H9 (cell line): ENCODE results near the gene MIPOL1. TPM values are rescaled to one million over a fixed set of nuclear protein-coding genes. Genes with fewer than 3 reads are reported as not detected.

Source experiments
- DNase-seq: peaks from one replicate; pipeline ENCODE4 v3.0.0-alpha.2; 2017
- H2AFZ ChIP-seq: one replicate; pipeline ENCODE4 v1.6.1; 2013; ENCODE audit warnings: mild to moderate bottlenecking, low read length, control low read depth, moderate library complexity
- H2AK5ac ChIP-seq: 2 replicates; pipeline ENCODE4 v1.6.1; 2013; ENCODE audit warnings: low read length, control low read depth, mixed read lengths; ENCODE audit not compliant: insufficient read length
- H2BK120ac ChIP-seq: one replicate; pipeline ENCODE4 v1.6.1; 2013; ENCODE audit warnings: low read depth, mild to moderate bottlenecking, low read length, control low read depth, inconsistent platforms; ENCODE audit not compliant: poor library complexity, severe bottlenecking
- H2BK12ac ChIP-seq: 2 replicates; pipeline ENCODE4 v1.6.1; 2013; ENCODE audit warnings: low read length, control low read depth, mixed read lengths, low read depth; ENCODE audit not compliant: insufficient read length
- H2BK15ac ChIP-seq: 2 replicates; pipeline ENCODE4 v1.6.1; 2013; ENCODE audit warnings: low read depth, low read length, control low read depth
- H2BK20ac ChIP-seq: one replicate; pipeline ENCODE4 v1.6.1; 2013; ENCODE audit warnings: low read depth, mild to moderate bottlenecking, low read length, control low read depth, inconsistent platforms; ENCODE audit not compliant: poor library complexity, severe bottlenecking
- H2BK5ac ChIP-seq: 2 replicates; pipeline ENCODE4 v1.6.1; 2013; ENCODE audit warnings: low read length, control low read depth, mixed read lengths; ENCODE audit not compliant: insufficient read length
- H3K14ac ChIP-seq: 2 replicates; pipeline ENCODE4 v1.6.1; 2013; ENCODE audit warnings: low read length, control low read depth; ENCODE audit not compliant: insufficient read depth
- H3K18ac ChIP-seq: 2 replicates; pipeline ENCODE4 v1.6.1; 2013; ENCODE audit warnings: low read depth, mild to moderate bottlenecking, mixed read lengths, low read length, control low read depth; ENCODE audit not compliant: insufficient read length
- H3K23ac ChIP-seq: 2 replicates; pipeline ENCODE4 v1.6.1; 2013; ENCODE audit warnings: low read length, control low read depth, mixed read lengths, low read depth; ENCODE audit not compliant: insufficient read length
- H3K23me2 ChIP-seq: 2 replicates; pipeline ENCODE4 v1.6.1; 2013; ENCODE audit warnings: low read depth, mild to moderate bottlenecking, mixed read lengths, low read length, control low read depth; ENCODE audit not compliant: insufficient read length, poor library complexity, severe bottlenecking
- H3K27ac ChIP-seq: 2 replicates; pipeline ENCODE4 v1.5.1; 2013; ENCODE audit warnings: low read length, control low read depth, mixed read lengths, low read depth; ENCODE audit not compliant: insufficient read length
- H3K27me3 ChIP-seq: 2 replicates; pipeline ENCODE4 v1.6.1; 2013; ENCODE audit warnings: low read length, control low read depth, inconsistent platforms; ENCODE audit not compliant: insufficient read depth
- H3K4ac ChIP-seq: 2 replicates; pipeline ENCODE4 v1.6.1; 2013; ENCODE audit warnings: low read depth, mild to moderate bottlenecking, control low read depth, inconsistent platforms, low read length, moderate library complexity
- H3K4me1 ChIP-seq: 2 replicates; pipeline ENCODE4 v1.6.1; 2013; ENCODE audit warnings: low read length, control low read depth, inconsistent platforms; ENCODE audit not compliant: insufficient read depth
- H3K4me2 ChIP-seq: 2 replicates; pipeline ENCODE4 v1.6.1; 2013; ENCODE audit warnings: low read length, control low read depth, mixed read lengths; ENCODE audit not compliant: insufficient read length, insufficient read depth
- H3K56ac ChIP-seq: 2 replicates; pipeline ENCODE4 v1.6.1; 2013; ENCODE audit warnings: low read depth, mild to moderate bottlenecking, mixed read lengths, low read length, control low read depth; ENCODE audit not compliant: insufficient read length
- H3K79me1 ChIP-seq: 2 replicates; pipeline ENCODE4 v1.6.1; 2013; ENCODE audit warnings: low read depth, mild to moderate bottlenecking, moderate library complexity, low read length, control low read depth, inconsistent platforms; ENCODE audit not compliant: insufficient read depth, poor library complexity, severe bottlenecking
- H3K79me2 ChIP-seq: 2 replicates; pipeline ENCODE4 v1.6.1; 2013; ENCODE audit warnings: low read length, control low read depth, inconsistent platforms; ENCODE audit not compliant: insufficient read depth
- H3K9ac ChIP-seq: 2 replicates; pipeline ENCODE4 v1.6.1; 2013; ENCODE audit warnings: low read length, control low read depth, mixed read lengths; ENCODE audit not compliant: insufficient read length; ENCODE audit errors: extremely low read depth
- H3K9me3 ChIP-seq: one replicate; pipeline ENCODE4 v1.6.1; 2013; ENCODE audit warnings: low read depth, low read length, inconsistent platforms; ENCODE audit not compliant: control insufficient read depth
- H3T11ph ChIP-seq: one replicate; pipeline ENCODE4 v1.6.1; 2013; ENCODE audit warnings: mild to moderate bottlenecking, low read length, control low read depth, inconsistent platforms
- H4K20me1 ChIP-seq: one replicate; pipeline ENCODE4 v1.6.1; 2013; ENCODE audit not compliant: control insufficient read depth, insufficient read length, insufficient read depth
- H4K5ac ChIP-seq: 2 replicates; pipeline ENCODE4 v1.6.1; 2013; ENCODE audit warnings: low read depth, mild to moderate bottlenecking, mixed read lengths, low read length, control low read depth; ENCODE audit not compliant: insufficient read length
- H4K8ac ChIP-seq: replicated peaks from 2 replicates; pipeline ENCODE4 v1.6.1; 2013; ENCODE audit warnings: low read length, control low read depth, mixed read lengths, low read depth; ENCODE audit not compliant: insufficient read length
- H4K91ac ChIP-seq: 2 replicates; pipeline ENCODE4 v1.6.1; 2013; ENCODE audit warnings: low read depth, mild to moderate bottlenecking, moderate library complexity, mixed read lengths, low read length, control low read depth; ENCODE audit not compliant: insufficient read length
- H3K27ac Mint-ChIP-seq, 3 experiments: 2 replicates in 2 of 3; 3 replicates in 1 of 3; pipeline ENCODE4 v1.8.0; 2020 to 2021; ENCODE audit warnings: mixed read lengths in 3 of 3, mild to moderate bottlenecking in 1 of 3, moderate library complexity in 1 of 3
- H3K27me3 Mint-ChIP-seq: 2 replicates; pipeline ENCODE4 v1.8.0; 2021; ENCODE audit warnings: low read depth, mild to moderate bottlenecking, moderate library complexity, mixed read lengths
- H3K36me3 Mint-ChIP-seq, 3 experiments: 2 replicates in 2 of 3; 3 replicates in 1 of 3; pipeline ENCODE4 v1.8.0; 2020 to 2021; ENCODE audit warnings: low read depth in 3 of 3, mixed read lengths in 3 of 3; ENCODE audit not compliant: insufficient read depth in 1 of 3
- H3K4me1 Mint-ChIP-seq, 2 experiments: 2 replicates each; pipeline ENCODE4 v1.8.0; 2020; ENCODE audit warnings: mixed read lengths in 2 of 2
- H3K4me3 Mint-ChIP-seq, 2 experiments: 2 replicates in 1 of 2; 3 replicates in 1 of 2; pipeline ENCODE4 v1.8.0; 2020 to 2021; ENCODE audit warnings: mild to moderate bottlenecking in 2 of 2, mixed read lengths in 2 of 2, moderate library complexity in 1 of 2
- H3K9me3 Mint-ChIP-seq, 2 experiments: 2 replicates in 1 of 2; 3 replicates in 1 of 2; pipeline ENCODE4 v1.8.0; 2020; ENCODE audit warnings: mild to moderate bottlenecking in 2 of 2, mixed read lengths in 2 of 2, moderate library complexity in 1 of 2
- CTCF ChIP-seq: fragments of 200-600 bp; sonication (generic); conservative IDR thresholded peaks from 3 replicates; pipeline ENCODE4 v1.8.0; 2021; ENCODE audit warnings: antibody characterized with exemption, mild to moderate bottlenecking
- WGBS: extraction: QIAGEN DNeasy Blood & Tissue Kit; methylation state at CpG from one replicate; pipeline ENCODE4 v1.1.7; 2013; ENCODE audit warnings: missing lambda C conversion rate, low lambda C conversion rate, mixed read lengths; ENCODE audit not compliant: insufficient read length; ENCODE audit errors: extremely low coverage; 5-methylcytosine and 5-hydroxymethylcytosine counted together
- total RNA-seq: library from RNA; stranded (reverse); gene quantifications from 2 replicates; pipeline ENCODE4 v1.2.1, GENCODE V29; 2021

The MIPOL1 gene
- total RNA-seq, 1 experiment from 2014 or later: 15.6 TPM

GRCh38 chr14:37279818-37280217 is 82.1 kb downstream of the MIPOL1 start:
- H3K27ac Mint-ChIP-seq: no peak overlapping the region
- no peak overlapping the region for H3K14ac ChIP-seq

More at GRCh38 chr14:37279818-37280217, 82.1 kb downstream of the MIPOL1 start:
- no peak overlapping the region for H4K5ac ChIP-seq
- no peaks in the 10 kb centered on the region for H4K20me1 ChIP-seq
- H3K18ac ChIP-seq: no peak overlapping the region
- no peaks in the 10 kb centered on the region for H3K79me2 ChIP-seq
- no peaks in the 10 kb centered on the region for H3K9me3 ChIP-seq
- no peak overlapping the region for H3K4ac ChIP-seq
- no peaks in the 10 kb centered on the region for H3K79me1 ChIP-seq
- no CpG with 5 or more reads among the region's 2 CpGs for WGBS
- no peak overlapping the region for H3T11ph ChIP-seq
- no peak overlapping the region for H2AK5ac ChIP-seq
- H2BK5ac ChIP-seq: no peak overlapping the region
- no peak for DNase-seq
- H3K4me2 ChIP-seq: no peak overlapping the region
- no peak overlapping the region for H3K23ac ChIP-seq
- no peak overlapping the region for H2BK20ac ChIP-seq
- H3K9ac ChIP-seq: no peak overlapping the region
- no peak overlapping the region for H3K27ac ChIP-seq
- Mint-ChIP-seq H3K27me3 (no peaks in the 10 kb centered on the region), H3K4me1 (no peaks in the 10 kb centered on the region), H3K36me3 (no peaks in the 10 kb centered on the region; a peak in 1 of 7 replicates), H3K9me3 (no peaks in the 10 kb centered on the region), H3K4me3 (no peak overlapping the region)
- H4K91ac ChIP-seq: no peak overlapping the region
- no peak for TF ChIP-seq CTCF
- no peak overlapping the region for H2BK120ac ChIP-seq
- H2AFZ ChIP-seq: no peak overlapping the region
- H4K8ac ChIP-seq: no peak overlapping the region
- no peaks in the 10 kb centered on the region for H3K4me1 ChIP-seq
- no peak overlapping the region for H2BK15ac ChIP-seq
- no peak overlapping the region for H3K56ac ChIP-seq
- H3K23me2 ChIP-seq: peaks cover 3% of the 10 kb centered on the region
- H3K27me3 ChIP-seq: no peaks in the 10 kb centered on the region
- H2BK12ac ChIP-seq: no peak overlapping the region
